Kasumi-1 (cell line): ENCODE data around the gene CREBL2.

ENCODE experiments used
- DNase-seq, 2 experiments: peaks; one replicate each; lab custom pipeline; 2025; lab: John Stamatoyannopoulos, UW

CREBL2 gene

GRCh38 chr12:12676605-12677004, 64.9 kb downstream of the CREBL2 start:
- no peak for DNase-seq

- no peak for DNase-seq
These were observed 69.5 kb downstream of the CREBL2 start for GRCh38 chr12:12681061-12681765.

- DNase-seq = no peak
These were observed 70.6 kb downstream of the CREBL2 start for GRCh38 chr12:12682284-12682683.

- DNase-seq = no peak
These were observed 71.5 kb downstream of the CREBL2 start for GRCh38 chr12:12683136-12683697.

GRCh38 chr12:12683725-12684124, 72.0 kb downstream of the CREBL2 start:
- no peak for DNase-seq

- peak; percentile 1 to 3 for DNase-seq
These were observed 72.9 kb downstream of the CREBL2 start for GRCh38 chr12:12684375-12685106.

- DNase-seq = no peak
These were observed 73.6 kb downstream of the CREBL2 start for GRCh38 chr12:12685305-12685704.

- DNase-seq = no peak
These were observed 74.8 kb downstream of the CREBL2 start for GRCh38 chr12:12686472-12686871.

GRCh38 chr12:12686925-12687324, 75.2 kb downstream of the CREBL2 start:
- no peak for DNase-seq

GRCh38 chr12:12689647-12690300, 78.1 kb downstream of the CREBL2 start:
- DNase-seq = no peak

GRCh38 chr12:12691549-12691948, 79.9 kb downstream of the CREBL2 start:
- no peak for DNase-seq

- no peak for DNase-seq
These were observed 81.5 kb downstream of the CREBL2 start for GRCh38 chr12:12693111-12693671.
